HAP-1 (cell line): ENCODE data around the gene VAV1.
A peak's percentile ranks its signal among the peaks of the same experiment; 100 is the strongest.
"Not testable (repeated sequence)": the region's sequence is repeated elsewhere in the genome, so short reads cannot be mapped to it uniquely, and the experiment has no call there.

Experiments
- DNase-seq, 2 experiments: peaks; one replicate each; pipeline ENCODE4 v3.0.0-alpha.2; 2016 to 2020; ENCODE audit warnings: low spot score in 2 of 2
- H3K27me3 ChIP-seq: fragments of 250-450 bp; sonication (Bioruptor Pico); 2 replicates; pipeline ENCODE4 v1.5.1; 2020; ENCODE audit warnings: low read depth, mild to moderate bottlenecking, moderate library complexity
- H3K36me3 ChIP-seq: fragments of 250-450 bp; sonication (Bioruptor Pico); replicated peaks from 2 replicates; pipeline ENCODE4 v1.5.1; 2020; ENCODE audit warnings: mild to moderate bottlenecking
- H3K4me1 ChIP-seq: fragments of 250-450 bp; sonication (Bioruptor Pico); 2 replicates; pipeline ENCODE4 v1.5.1; 2020; ENCODE audit warnings: mild to moderate bottlenecking
- H3K4me3 ChIP-seq: fragments of 250-450 bp; sonication (Bioruptor Pico); 2 replicates; pipeline ENCODE4 v1.5.1; 2020; ENCODE audit warnings: mild to moderate bottlenecking, moderate library complexity
- H3K9me3 ChIP-seq: fragments of 250-450 bp; sonication (Bioruptor Pico); 2 replicates; pipeline ENCODE4 v1.5.1; 2020; ENCODE audit warnings: mild to moderate bottlenecking, moderate library complexity
- in situ Hi-C: fragments of 300-500 bp; cut with MboI; formaldehyde crosslinking; loops from 3 replicates; pipeline ENCODE4 v1.14.3; 2020; ENCODE audit warnings: low sequenced_read_pairs, inconsistent platforms, mixed read lengths

VAV1 gene

GRCh38 chr19:6813659-6814058 is 41.2 kb downstream of the VAV1 start:
- no peak overlapping the region for H3K4me3 ChIP-seq
- no peaks in the 10 kb centered on the region for H3K36me3 ChIP-seq
- in situ Hi-C loops, result no loop called here
- no peaks in the 10 kb centered on the region for H3K4me1 ChIP-seq
- peaks cover under 1% of the 10 kb centered on the region for H3K9me3 ChIP-seq
- DNase-seq, result no peak
- H3K27me3 ChIP-seq, result no peaks in the 10 kb centered on the region

- DNase-seq, result no peak
- Histone ChIP-seq H3K36me3 (no peaks in the 10 kb centered on the region), H3K9me3 (peaks cover 7% of the 10 kb centered on the region), H3K27me3 (no peaks in the 10 kb centered on the region), H3K4me3 (no peak overlapping the region), H3K4me1 (no peaks in the 10 kb centered on the region)
- in situ Hi-C loops, result no loop called here
Observed at GRCh38 chr19:6817179-6817578, 44.7 kb downstream of the VAV1 start.

- in situ Hi-C loops, result no loop called here
- Histone ChIP-seq H3K4me1 (no peaks in the 10 kb centered on the region), H3K4me3 (no peak overlapping the region), H3K27me3 (no peaks in the 10 kb centered on the region), H3K36me3 (no peaks in the 10 kb centered on the region), H3K9me3 (peaks cover 7% of the 10 kb centered on the region)
- no peak for DNase-seq
Observed at GRCh38 chr19:6818246-6818645, 45.7 kb downstream of the VAV1 start.

- Histone ChIP-seq H3K27me3 (no peaks in the 10 kb centered on the region), H3K9me3 (peaks cover 7% of the 10 kb centered on the region), H3K4me1 (no peaks in the 10 kb centered on the region), H3K36me3 (no peaks in the 10 kb centered on the region), H3K4me3 (no peak overlapping the region)
- in situ Hi-C loops, result no loop called here
- DNase-seq, result no peak
Observed at GRCh38 chr19:6819323-6819722, 46.8 kb downstream of the VAV1 start.

GRCh38 chr19:6820237-6820636 is 47.7 kb downstream of the VAV1 start:
- no peaks in the 10 kb centered on the region for H3K36me3 ChIP-seq

GRCh38 chr19:6821639-6822310 is 49.3 kb downstream of the VAV1 start:
- DNase-seq, result no peak
- no peaks in the 10 kb centered on the region for H3K36me3 ChIP-seq
- H3K4me1 ChIP-seq, result no peaks in the 10 kb centered on the region
- no peaks in the 10 kb centered on the region for H3K27me3 ChIP-seq
- H3K9me3 ChIP-seq, result peaks cover 7% of the 10 kb centered on the region
- in situ Hi-C loops, result no loop called here
- no peak overlapping the region for H3K4me3 ChIP-seq

More at GRCh38 chr19:6820237-6820636, 47.7 kb downstream of the VAV1 start:
- H3K9me3 ChIP-seq, result peaks cover 7% of the 10 kb centered on the region
- H3K4me3 ChIP-seq, result no peak overlapping the region
- no peaks in the 10 kb centered on the region for H3K4me1 ChIP-seq
- H3K27me3 ChIP-seq, result no peaks in the 10 kb centered on the region
- no peak for DNase-seq
- in situ Hi-C loops, result no loop called here

GRCh38 chr19:6822311-6822670 is 49.8 kb downstream of the VAV1 start:
- Histone ChIP-seq H3K36me3 (no peaks in the 10 kb centered on the region), H3K27me3 (no peaks in the 10 kb centered on the region), H3K9me3 (peaks cover 7% of the 10 kb centered on the region), H3K4me3 (no peak overlapping the region), H3K4me1 (no peaks in the 10 kb centered on the region)
- in situ Hi-C loops, result no loop called here
- DNase-seq, result no peak

- no peak for DNase-seq
- in situ Hi-C loops, result no loop called here
- Histone ChIP-seq H3K36me3 (no peaks in the 10 kb centered on the region), H3K27me3 (no peaks in the 10 kb centered on the region), H3K9me3 (no peaks in the 10 kb centered on the region), H3K4me1 (no peaks in the 10 kb centered on the region), H3K4me3 (no peak overlapping the region)
Observed at GRCh38 chr19:6825076-6825774, 52.7 kb downstream of the VAV1 start.

- H3K9me3 ChIP-seq, result no peaks in the 10 kb centered on the region
- H3K36me3 ChIP-seq, result no peaks in the 10 kb centered on the region
- no peak for DNase-seq
Observed at GRCh38 chr19:6826281-6826920, 53.9 kb downstream of the VAV1 start.

GRCh38 chr19:6828306-6828697 is 55.8 kb downstream of the VAV1 start:
- Histone ChIP-seq H3K4me3 (no peak overlapping the region), H3K36me3 (no peaks in the 10 kb centered on the region), H3K27me3 (no peaks in the 10 kb centered on the region), H3K9me3 (no peaks in the 10 kb centered on the region), H3K4me1 (no peaks in the 10 kb centered on the region)
- DNase-seq, result no peak
- in situ Hi-C loops, result no loop called here

More at GRCh38 chr19:6826281-6826920, 53.9 kb downstream of the VAV1 start:
- no peak overlapping the region for H3K4me3 ChIP-seq
- H3K27me3 ChIP-seq, result no peaks in the 10 kb centered on the region
- H3K4me1 ChIP-seq, result no peaks in the 10 kb centered on the region
- in situ Hi-C loops, result no loop called here

GRCh38 chr19:6828698-6829633 is 56.5 kb downstream of the VAV1 start:
- in situ Hi-C loops, result no loop called here
- no peaks in the 10 kb centered on the region for H3K4me1 ChIP-seq
- H3K9me3 ChIP-seq, result no peaks in the 10 kb centered on the region
- DNase-seq, result peak in 1 of 2 experiments; percentile 40
- no peaks in the 10 kb centered on the region for H3K27me3 ChIP-seq
- no peaks in the 10 kb centered on the region for H3K36me3 ChIP-seq
- H3K4me3 ChIP-seq, result no peak overlapping the region

GRCh38 chr19:6829829-6830228 is 57.3 kb downstream of the VAV1 start:
- H3K4me3 ChIP-seq, H3K36me3 ChIP-seq, H3K9me3 ChIP-seq, in situ Hi-C loops, H3K4me1 ChIP-seq, DNase-seq, H3K27me3 ChIP-seq: not testable (repeated sequence)

- H3K4me3 ChIP-seq, H3K9me3 ChIP-seq, H3K4me1 ChIP-seq, DNase-seq, H3K27me3 ChIP-seq, in situ Hi-C loops, H3K36me3 ChIP-seq: not testable (repeated sequence)
Observed at GRCh38 chr19:6831084-6831483, 58.6 kb downstream of the VAV1 start.
